NCI-H2029 (cell line): ENCODE data around the gene TTC13.
A peak's percentile ranks its signal among the peaks of the same experiment; 100 is the strongest.
"Not testable (repeated sequence)": the region's sequence is repeated elsewhere in the genome, so short reads cannot be mapped to it uniquely, and the experiment has no call there.

Source experiments
- DNase-seq: peaks from one replicate; lab custom pipeline; 2025; lab: John Stamatoyannopoulos, UW

Gene TTC13

DNA sequence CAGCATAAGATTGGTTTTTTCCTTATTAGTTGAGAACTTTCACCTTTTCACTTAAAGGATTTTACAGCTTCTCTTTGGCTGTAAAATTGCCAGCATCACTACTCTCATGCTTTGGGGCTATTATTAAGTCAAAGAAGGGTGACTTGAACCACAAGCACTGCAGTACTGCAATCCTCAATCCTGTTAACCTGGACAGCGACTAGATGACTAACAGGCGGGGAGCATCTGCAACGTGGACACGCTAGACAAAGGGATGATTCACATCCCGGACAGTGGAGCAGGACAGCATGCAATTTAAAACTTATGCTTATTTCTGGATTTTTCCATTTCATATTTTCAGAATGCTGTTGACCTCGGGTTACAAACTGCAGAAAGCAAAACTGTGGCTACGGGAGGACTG, 8.3 kb upstream of the TTC13 start:
- no peak for DNase-seq

DNA sequence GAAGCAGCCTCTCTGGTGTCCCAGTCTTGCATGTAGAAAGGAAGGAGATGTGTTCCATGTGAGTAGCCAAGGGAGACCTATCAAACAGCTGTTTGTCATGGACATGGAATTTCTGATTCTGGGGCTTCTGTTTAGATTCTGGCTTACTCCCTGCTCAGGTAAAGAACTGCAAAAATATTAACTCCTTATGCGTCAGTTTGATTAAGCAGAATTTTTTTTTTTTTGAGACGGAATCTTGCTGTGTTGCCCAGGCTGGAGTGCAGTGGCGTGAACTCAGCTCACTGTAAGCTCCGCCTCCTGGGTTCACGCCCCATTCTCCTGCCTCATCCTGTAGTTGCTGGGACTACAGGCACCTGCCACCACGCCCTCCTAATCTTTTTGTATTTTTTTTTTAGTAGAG, 7.0 kb upstream of the TTC13 start:
- no peak for DNase-seq

DNA sequence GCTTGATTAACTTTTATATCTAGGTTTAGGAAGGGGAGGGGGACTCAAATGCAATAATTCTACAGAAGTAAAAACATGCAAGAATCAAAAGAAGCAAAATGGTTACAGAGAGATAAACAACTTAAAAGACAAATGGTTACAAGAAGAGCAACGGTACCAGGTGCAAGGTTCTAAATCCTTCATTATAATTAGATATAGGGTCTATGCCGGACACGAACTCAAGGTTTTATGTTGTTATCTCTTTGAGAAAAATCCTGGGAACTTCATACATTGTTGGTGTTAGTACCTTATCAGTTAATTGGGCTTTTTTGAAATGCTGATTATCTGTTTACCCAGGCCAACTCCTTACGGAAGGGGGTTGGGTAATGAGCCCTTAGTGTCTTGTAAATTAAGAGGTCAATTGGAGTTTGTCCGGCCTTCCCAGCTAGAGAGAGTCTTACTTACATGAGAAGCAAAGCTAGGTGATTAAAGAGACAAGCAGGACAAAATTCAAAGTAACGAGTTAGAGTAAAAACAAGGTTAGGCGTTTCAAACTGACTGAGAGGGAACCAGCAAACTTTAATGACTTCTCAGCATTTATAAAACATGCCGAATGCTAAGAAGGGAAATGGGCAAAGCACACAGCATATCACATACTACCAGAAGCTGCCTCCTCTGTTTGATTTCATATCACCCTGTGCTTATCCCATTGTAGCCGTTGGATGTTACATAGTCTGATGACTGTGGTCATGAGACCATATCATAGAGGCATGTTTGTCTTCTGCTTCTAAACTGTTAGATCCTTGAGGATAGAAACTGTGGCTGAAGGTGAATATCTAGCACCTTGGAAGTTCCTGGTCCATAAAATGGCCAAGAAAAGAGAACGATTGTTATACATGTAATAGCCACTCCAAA, 6.2 kb upstream of the TTC13 start:
- DNase-seq = not testable (repeated sequence)

DNA sequence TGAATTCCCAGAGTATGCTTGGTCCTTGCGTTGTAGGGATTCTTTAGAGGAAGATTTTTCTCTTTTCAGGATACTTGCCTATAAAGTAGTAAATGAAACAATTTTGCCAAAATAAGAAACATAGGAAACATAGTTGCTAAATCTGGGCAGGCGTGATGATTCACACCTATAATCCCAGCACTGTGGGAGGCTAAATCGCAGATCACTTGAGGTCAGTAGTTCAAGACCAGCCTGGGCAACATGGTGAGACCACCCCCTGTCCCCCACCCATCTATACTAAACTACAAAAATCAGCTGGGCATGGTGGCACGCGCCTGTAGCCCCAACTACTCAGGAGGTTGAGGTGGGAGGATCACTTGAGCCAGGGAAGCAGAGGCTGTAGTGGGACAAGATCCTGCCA, 5.2 kb upstream of the TTC13 start:
- no peak for DNase-seq

DNA sequence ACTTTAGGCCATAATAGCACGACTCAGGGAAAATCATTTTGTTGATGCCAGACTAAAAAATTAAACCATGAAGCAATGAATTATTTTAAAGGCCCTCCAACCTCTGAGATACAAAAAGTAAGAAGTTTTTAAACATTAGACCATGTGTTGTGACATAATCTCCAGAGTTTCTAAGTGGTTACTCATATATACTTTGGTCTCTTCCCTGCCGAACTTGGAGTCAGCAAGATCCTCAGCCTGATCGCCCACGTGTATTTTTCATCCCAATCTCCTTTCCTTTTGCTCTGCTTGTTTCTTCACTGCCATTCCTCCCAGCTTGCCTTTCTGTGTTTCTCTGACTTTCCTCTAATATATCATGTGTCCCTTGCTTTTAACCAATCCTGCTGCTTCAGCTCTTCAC, 4.0 kb upstream of the TTC13 start:
- DNase-seq = no peak

DNA sequence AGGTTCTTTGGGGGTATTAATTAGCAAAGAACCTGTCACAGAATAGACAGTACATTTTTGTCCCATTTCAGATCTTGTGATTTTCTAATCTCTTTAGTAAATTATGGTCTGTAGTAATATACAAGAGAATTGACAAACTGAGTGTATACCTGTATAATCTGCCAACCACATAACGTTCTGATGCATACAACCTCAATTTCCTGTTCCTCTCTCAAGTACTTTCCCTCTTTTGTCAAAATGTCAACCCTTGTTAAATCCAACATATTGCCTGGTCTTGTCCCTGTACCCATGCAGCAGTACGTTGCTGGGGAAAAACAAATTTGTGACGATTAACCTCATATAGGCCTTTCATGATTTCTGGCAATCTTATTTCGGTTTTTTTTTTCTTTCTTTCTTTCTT, 1.3 kb upstream of the TTC13 start:
- DNase-seq = no peak

DNA sequence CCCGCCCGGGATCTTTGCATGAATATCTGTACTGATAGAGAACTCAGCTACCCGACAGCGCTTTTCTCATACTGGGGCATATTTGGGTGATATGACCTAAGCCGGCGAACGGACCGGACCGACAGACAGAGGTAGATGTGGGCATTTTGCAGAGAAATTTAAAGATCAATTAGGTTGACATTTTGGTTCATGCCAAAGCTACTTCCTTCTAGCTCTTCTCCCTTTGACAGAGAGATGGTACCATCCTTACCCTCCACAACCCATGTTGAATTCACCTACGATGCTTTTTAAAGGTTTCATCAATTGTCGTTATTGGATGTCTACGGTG, 692 bp upstream of the TTC13 start:
- no peak for DNase-seq

DNA sequence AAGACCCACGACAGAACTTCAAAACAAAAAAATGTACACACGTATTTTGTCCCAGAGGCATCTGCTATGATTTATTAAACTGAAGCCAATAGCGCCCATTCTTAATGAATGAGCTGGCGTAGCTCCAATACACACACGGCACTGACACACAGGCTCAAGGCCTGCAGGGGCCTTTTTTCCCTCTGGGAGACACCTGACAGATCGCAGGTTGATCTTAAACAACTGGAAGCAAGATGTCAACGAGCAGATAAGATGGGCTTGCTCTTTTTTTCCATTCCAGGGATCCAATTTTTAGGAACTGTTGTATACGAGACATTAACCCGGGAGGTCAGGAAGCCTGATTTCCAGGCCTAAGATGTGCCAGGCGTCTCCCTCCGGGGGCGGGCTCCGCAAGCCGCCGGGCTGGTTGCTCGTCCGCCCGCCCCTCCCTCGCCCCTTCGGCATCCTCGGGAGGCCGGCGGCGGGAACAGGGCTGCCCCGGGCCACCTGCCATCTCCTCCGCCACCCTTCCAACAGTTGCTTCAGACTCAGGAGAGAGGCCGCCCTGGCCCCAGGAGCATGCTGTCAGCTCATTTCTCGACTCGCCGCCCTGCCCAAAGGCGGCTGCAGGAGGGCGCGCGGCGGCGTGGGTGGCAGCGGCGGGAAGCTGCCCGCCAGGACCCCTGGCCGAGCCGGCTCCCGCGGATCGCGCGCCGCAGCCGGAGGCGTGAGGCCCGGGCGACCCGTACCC, 735 bp downstream of the TTC13 start:
- peak; percentile 59 for DNase-seq

DNA sequence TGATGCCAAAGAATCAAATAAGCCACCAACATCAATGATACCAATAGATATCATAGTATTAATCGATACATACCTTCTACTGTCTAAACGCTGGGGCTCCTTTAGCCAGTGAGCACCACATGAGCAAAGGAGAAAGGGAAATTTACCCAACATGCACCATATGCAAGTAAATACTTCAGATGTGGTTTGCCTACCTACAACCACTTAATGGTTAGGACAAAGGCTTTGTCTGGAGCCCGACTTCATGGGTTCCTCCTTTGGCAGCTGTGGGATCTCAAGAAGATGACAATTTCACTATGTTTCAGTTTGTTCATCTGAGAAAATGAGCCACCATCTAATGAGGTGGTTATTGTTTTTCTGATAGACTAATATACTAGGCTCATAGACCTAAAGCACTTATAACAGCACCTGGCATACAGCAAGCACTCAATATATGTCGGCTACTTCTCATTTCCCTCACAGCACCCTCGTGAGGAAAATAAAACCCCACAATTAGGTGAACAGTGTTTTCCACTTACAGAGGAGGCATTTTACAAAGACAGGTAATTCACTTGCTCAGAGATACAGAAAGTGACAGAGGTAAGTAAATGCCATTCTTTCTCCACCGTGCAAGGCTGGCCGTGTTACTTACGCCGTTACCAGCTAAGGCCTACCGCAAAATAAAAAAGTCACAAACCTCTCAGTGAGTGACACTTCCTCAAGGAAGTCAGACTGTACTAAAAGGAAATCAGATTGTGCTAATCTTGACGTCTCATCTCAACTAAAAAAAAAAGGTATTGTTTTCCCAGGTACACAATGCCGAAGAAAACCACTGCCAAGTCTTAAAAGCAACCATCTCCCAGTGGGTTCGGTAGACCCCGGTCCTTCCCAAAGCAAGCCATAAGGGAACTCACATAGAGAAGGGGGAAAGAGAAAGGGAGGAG, 1.6 kb downstream of the TTC13 start:
- DNase-seq = no peak

DNA sequence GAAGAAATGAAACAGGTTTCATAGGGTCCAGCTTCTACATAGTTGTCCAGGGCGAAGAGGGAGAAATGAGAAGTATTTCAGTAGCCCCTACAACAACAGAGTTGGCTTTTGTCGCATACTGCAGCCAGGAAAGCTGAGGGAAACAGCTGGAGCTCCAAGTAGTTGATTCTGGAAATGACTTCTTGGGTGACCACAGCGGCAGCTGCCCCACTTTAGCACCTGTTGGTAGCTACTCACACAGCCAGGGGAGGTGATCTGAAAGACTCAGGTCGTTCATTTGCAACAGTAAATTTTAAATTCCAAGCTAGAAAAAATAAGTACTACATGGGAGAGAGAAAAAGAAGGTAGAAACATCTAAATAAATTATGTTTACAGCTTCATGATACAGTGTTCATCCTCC, 2.3 kb downstream of the TTC13 start:
- DNase-seq = no peak

DNA sequence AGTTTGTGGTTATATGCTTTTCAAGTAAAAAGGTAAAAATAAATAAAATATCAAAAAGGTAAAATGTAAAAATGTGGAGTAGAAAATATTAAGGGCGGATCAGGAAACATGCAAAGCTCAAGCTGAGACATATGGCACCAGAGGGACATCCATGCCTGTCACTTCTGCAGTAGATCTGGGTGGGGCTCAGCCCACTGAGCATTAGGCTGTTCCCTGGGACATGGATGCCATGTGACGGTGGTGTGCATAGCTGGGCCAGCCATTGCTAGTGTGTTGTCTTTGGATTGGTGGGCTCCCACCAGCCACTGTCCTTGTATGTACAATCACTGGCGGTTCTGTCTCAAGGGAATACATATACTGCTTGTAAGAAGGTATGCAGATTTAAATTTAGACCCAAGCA, 3.0 kb downstream of the TTC13 start:
- DNase-seq = no peak

DNA sequence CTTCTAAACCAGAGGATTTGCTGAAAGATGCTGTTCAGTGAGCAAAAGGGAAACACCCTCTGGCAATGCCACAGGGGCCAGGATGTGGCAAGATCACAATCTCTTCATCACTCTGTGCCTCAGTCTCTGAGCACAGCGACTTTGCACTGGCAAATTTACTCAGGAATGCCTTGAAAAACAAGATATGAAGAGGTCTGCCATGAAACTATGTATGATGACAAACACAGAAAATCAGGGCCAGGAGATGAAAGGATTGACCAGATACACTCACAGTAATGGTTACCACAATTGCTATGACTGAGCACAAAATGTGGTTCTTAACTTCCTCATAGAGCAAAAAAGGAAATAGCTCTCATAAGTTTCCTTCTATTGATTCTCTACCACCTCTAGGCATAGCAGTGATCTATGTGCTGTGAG, 5.8 kb downstream of the TTC13 start:
- no peak for DNase-seq

DNA sequence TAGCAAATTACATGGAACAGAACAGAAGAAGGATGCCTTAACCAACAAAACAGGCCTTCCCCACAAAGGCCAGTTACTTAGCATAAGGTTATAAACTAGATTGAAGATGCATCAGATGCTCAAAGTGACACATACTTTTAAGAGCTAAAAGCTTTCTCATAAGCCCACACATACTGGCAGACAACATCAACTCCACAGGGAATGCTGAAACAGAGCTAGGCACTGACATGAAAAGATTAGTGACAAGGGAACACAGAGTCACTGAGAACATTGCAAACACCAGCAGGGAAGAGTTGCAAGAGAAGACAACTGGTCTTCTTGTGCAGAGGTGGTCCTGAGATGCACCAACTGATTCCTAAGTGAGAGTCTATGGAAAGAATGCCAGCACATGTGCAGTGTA, 6.9 kb downstream of the TTC13 start:
- no peak for DNase-seq

DNA sequence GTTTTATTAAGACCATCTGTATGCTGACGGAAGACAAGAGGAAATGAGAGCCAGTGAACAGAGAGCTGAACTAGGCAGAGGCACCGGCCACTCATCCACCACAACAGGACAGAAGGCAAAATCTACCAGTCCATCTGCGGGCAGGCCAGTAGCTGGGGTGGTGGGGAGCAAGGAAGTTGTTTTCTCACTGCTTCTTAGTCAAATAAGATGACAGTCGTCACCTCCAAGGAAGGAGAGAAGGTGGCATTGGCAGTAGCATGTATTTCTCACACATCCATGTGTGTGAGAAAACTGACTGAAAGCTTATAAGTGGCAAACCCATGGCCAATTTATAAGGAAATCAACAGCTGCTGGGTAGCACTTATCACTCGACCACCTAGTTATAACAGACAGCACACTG, 8.2 kb downstream of the TTC13 start:
- DNase-seq = no peak

DNA sequence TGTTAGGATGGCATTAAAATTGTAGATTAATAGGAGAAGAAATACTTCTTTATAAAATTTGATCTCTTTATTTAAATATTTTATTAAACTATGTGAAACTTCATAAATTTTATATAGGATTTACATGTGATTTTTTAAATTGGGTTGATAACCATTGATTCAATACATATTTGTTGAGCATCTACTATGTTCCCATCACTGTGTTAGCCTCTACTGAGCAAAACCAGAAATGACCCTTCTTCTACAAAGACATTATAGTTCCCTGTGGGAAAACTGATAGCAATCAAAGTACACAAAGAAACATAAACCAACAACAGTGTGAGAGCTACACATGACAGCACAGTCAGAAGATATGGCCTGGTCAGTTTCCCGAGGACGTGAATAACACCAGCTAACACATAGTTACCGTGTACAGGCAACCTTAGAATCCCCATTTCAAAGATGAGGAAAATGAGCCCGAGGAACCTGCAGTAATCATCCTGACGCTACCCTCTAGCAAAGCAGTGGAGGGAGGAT, 12.2 kb downstream of the TTC13 start:
- no peak for DNase-seq

DNA sequence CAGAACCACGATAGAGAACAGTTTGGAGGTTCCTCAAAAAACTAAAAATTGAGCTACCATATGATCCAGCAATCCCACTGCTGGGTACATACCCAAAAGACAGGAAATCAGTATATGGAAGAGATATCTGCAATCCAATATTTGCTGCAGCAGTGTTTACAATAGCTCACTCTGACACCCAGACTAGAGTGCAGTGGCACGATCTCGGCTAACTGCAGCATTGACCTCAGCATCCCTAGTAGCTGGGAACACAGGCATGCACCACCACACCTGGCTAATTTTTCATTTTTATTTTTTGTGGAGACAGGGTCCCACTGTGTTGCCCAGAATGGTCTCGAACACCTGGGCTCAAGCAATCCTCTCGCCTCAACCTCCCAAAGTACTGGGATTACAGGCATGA, 13.1 kb downstream of the TTC13 start:
- no peak for DNase-seq

DNA sequence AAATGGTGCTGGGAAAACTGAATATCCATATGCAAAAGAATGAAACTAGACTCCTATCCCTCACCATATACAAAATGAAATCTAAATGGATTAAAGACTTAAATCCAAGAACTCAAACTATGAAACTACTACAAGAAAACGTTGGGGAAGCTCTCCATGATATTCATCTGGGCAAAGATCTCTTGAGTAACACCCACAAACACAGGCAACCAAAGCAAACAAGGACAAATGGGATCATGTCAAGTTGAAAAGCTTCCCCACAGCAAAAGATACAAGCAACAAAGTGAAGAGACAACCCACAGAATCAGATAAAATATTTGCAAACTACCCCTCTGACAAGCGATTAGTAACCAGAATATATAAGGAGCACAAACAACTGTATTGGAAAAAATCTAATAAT, 13.8 kb downstream of the TTC13 start:
- DNase-seq = no peak

DNA sequence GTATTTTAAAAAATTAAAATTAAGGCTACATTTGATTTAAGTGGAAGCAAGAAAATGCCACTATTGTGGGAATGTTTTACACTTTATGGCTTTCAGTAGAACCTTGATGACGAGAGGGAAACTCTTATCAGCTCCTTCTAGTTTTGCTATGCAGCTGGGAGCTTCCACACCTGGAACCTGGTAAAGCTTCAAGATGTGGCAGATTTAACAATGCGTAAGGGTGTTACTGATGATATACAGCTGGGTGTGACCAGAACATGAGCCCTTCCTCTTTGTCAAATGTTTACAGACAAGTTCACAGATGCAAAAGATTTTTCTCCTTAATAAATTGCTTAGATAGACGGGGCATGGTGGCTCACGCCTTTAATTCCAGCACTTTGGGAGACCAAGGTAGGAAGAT, 20.3 kb downstream of the TTC13 start:
- DNase-seq = no peak

DNA sequence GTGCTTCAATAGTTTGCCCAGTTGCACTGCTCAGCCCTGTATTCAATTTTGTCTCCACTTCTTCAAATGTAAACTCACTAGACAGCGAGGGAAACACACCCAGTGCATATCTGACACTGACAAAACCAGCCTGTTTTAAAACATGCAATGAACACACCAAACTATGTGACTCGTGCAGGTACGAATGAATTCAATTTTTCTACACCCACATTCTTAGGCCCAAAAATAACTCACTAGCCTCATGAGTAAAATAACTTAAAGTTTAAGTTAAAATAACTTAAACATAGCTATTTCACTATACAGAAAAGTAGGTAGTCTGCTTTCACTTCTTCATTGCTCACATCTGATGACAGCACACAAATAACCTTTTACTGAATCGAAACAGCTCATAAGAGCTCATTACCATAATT, 21.1 kb downstream of the TTC13 start:
- DNase-seq = no peak

DNA sequence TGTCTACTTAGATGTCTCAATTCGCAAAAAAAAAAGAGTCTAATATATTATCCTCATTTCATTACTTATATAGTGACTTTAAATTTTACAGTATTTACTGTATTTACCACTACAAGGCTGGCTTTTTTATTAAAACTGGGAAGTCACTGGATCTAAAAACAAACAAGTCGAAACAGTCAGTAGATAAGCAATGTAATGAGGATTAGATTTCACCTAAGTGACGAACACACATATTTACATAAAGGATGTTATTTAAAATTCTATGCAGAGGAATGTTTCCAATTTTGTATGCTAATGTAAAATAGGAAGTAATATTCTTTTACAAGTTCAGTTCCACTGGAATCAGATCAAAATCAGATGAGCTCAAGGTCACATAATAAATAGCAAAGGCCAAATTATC, 28.3 kb downstream of the TTC13 start:
- DNase-seq = no peak

DNA sequence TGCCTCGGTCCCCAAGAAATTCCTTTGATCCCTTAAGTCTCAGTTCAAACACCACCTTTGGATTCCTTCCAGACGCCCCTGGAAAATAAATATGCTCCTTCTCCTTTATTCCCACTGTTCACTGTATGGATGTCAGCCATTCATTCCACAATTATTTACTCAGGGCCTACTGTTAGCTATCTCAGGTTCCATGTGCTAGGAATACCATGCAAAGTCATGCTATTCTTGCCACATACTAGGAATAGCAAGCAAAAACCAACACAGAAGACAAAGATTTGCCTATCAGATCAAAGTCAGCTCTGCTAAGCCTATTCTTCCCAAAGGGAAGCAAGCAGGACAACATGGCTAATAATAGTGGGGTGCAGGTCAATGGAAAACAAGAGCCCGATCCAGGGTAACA, 29.8 kb downstream of the TTC13 start:
- DNase-seq = no peak

DNA sequence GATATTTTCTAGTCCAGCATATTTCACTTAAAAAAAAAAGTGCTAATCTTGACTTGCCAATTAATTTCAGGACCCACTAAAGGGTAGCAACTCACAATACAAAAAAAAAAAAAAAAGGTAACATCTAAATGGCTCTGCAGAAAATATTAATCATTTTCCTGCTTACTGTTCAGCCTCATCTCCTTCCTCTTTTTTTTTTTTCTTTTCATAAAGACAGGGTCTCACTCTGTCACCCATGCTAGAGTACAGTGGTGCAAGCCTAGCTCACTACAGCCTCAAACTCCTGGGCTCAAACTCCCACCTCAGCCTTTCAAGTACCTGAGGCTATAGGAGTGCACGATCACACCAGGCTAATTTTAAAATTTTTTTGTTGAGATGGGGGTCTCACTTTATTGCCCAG, 30.4 kb downstream of the TTC13 start:
- no peak for DNase-seq
